NCI-H2196 (cell line): ENCODE data around the gene CDH13.

Experiments used
- DNase-seq: peaks from one replicate; lab custom pipeline; 2025; ENCODE audit not compliant: unreplicated experiment; lab: John Stamatoyannopoulos, UW

The CDH13 gene

GRCh38 chr16:82773018-82773417 lies 146.2 kb downstream of the CDH13 start:
- DNase-seq = no peak

DNA sequence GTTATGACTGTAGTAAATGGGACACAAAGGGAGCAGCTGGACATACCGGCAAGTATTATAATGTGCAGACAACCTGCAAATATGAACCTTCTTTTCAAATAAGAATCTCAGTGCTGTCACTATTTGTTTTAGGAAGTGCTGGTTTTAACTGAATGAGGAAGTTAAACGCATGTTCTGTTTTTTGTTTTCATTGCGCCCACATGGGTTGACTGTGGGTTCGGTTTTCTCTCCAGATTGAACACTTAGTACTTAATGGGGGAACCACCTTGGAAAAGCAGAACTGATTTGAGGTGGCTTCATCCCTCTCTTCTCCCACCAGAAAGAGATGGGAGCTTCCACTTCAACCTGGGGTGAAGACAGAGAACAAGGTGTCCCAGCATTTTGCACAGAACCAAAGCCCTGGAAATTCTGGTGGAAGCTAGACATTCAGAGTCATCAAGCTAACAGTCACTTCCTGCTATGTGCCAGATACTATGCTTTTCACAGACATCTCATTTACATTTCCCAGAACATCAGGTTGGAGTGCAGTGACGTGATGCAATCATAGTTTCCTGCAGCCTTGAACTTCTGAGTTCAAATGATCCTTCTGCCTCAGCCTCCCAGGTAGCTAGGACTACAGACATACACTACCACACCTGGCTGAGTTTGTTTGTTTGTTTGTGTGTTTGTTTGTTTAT lies 149.8 kb downstream of the CDH13 start:
- DNase-seq = no peak

- DNase-seq = no peak
Observed at GRCh38 chr16:82782715-82783251, 156.0 kb downstream of the CDH13 start.

- no peak for DNase-seq
Observed at GRCh38 chr16:82783933-82784572, 157.3 kb downstream of the CDH13 start.

- DNase-seq = no peak
Observed at GRCh38 chr16:82784573-82784968, 157.8 kb downstream of the CDH13 start.

DNA sequence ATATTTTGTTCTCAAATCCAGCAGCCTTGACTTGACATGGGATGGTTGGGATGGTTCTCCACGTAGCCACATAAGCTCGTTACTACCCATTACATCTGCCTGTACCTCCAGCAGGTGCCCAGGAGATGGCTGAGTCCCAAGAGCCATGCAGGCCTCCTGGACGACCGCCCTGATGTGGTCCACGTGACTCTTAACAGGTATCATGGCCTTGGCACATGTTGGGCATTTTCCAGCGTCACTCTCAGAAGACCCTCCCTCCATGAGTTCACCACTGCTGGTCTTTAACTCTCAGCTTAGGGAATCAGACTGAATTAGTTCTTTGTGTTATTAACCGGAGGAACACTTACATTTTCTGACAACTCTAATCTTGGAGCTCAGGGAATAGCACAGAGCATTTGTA lies 161.5 kb downstream of the CDH13 start:
- DNase-seq = no peak

- DNase-seq = no peak
Observed at GRCh38 chr16:82788919-82789318, 162.2 kb downstream of the CDH13 start.

DNA sequence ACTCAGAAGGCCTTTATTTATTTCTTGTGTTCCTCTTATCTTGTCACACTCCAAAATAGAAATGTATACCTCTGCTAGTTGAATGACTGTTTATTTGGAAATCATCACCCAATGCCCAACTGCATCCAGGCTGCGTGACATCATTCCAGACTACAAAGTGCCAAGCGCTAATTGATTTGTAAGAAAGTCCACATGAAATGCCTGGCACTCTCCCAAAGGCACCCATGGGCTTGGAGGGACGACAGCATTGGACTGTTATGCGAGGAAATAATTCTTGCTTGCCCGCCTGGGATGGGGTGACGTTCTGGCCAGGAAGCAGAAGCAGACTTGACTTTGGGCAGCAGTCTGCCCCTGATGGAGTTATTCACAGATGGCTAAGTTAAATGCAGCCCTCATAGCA lies 165.9 kb downstream of the CDH13 start:
- DNase-seq = no peak

GRCh38 chr16:82793528-82794245 lies 166.9 kb downstream of the CDH13 start:
- DNase-seq = no peak

DNA sequence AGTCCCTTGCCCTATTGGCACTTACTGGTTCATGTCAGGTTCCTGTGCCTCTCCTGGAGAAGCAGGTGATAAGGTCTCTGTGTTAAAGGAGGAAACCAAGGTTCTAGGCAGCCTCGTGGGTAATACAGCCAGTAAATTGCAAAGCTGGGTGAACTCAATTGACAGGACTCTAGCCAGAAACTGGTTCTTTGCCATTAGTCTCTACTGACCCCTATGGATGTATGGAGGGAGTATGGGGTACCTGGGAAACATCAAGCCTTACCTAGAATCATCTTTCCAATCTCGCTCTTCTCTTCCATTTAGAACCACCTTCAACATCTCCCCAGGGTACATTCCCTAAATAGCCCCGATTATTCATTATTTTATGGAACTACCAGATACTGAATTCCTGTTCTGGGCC lies 169.3 kb downstream of the CDH13 start:
- DNase-seq = no peak

DNA sequence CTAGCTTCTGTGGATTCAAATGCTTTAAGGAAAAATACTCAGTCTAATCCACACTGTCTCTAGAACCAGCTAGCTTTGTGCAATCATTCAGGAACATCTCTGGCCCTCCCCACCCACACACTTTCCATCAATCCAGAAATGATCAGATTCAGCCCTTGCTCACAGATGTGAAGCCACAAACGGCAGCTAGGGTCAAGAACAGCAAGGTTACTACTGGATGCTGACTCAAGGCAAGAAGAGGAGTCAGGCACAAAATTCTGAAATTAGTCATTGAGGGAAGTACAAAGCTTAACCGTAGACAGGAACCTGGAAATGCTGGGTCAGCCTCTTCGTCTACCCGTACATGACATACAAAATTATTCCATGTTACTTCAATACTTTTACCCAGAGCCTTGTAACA lies 174.6 kb downstream of the CDH13 start:
- no peak for DNase-seq

DNA sequence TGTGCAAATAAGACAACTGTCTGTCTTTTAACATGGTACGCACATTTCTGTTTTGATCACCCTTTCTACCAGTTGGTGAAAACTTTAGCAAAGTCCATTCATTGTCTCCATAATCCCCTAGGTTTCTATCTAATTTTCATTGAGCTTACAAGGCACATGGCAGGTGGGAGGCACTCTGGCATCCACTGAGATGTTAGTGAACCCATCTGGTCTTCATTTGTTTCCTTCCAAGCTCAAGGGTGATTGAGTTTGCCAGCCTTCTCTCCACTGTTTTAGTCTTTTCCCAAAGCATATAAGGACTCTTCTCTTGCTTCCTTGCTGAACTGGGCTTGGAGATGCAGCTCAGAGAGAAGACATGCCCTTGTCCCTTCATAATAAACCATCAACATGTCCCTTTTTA lies 179.1 kb downstream of the CDH13 start:
- no peak for DNase-seq

GRCh38 chr16:82807311-82807710 lies 180.5 kb downstream of the CDH13 start:
- DNase-seq = no peak

DNA sequence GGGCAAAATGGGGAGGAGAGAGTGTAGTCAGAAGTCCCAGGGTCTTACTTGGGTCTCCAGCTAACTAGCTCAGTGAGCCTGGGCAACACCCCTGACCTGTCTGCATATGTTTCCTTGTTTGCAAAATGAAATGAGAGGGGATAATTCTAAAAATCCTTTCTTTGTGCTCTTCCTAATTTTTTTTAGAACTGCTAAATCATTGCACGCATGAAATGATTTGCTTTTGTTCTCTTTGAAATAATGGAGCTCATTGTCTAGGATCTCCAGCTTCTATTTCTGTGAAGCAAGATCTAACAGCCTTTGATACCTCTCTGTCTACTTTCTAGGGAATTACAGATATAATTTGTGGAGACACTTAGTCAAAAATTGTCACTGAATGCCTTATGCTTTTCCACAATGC lies 181.3 kb downstream of the CDH13 start:
- DNase-seq = no peak

DNA sequence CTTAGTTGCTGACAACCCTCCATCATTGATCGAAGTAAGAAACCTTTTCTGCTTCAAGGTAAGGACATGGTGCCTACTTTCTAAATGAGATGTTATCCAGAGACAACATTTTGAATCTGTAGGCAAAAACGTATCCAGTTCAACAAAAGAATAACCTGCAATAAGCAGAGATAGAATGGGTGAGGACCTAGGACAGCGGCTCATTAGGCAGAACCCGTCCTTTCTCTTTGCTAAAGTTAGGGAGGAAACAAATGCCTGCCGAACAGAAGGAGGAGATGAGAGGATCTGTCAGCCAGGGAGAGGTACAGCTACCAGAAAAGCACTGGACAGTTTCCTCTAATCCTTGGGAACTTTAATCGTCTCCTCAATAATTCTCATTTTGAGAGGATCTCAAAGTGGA lies 183.3 kb downstream of the CDH13 start:
- DNase-seq = no peak

GRCh38 chr16:82814059-82814458 lies 187.3 kb downstream of the CDH13 start:
- no peak for DNase-seq

GRCh38 chr16:82819286-82819685 lies 192.5 kb downstream of the CDH13 start:
- DNase-seq = no peak

DNA sequence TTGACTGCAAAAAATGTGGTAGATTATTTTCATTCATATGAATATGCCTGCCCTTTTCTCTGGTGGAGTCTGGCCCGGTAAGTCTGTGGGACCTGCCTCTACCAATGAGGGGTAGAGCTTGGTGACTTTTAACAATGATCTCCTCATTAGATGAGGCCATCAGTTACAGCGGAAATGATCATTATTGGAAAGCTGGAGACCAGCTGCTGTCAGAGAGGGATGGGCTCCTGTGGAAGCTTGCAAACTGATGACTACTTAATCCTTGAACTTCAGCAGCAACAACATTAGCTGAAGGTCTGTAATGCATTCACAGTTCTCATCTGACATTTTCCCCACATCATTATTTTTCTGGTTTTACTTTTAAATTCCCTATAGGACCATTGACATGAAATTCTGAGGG lies 194.1 kb downstream of the CDH13 start:
- no peak for DNase-seq

DNA sequence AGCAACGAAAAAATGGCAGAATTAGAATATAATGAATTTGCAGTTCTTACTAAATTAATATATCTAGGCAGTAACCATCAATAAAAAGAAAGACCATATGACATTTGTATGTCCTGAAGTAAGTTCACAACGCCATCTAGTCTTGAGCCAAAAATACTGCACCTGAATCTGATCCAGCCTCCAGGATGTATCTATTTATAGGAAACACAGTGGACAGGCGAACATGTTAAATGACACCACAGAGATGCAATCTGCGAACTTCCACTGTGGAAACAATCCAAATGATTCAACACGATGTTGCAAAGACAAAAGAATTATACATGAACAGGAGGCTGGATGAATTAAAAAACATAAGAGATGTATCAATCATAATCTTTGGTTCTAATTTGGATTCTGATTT lies 197.6 kb downstream of the CDH13 start:
- no peak for DNase-seq

DNA sequence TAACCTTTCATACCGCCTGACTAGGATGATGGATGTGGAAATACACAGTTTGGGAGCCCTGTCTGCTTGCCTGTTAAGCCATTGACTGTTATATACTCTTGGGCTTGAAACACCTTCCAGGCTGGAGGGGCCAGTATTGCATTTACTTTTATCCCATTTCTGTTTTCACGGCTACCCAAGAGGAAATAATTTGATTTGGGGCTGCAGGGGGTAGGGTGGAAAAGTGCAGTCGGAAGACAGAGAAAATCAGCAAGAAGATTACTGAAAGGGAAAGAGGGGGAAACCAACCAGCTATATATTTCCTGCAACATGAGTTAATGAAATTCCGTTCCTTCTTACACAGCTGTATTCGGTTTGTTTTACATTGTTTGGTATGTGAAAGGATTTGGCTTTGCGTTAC lies 202.5 kb downstream of the CDH13 start:
- DNase-seq = no peak

GRCh38 chr16:82830944-82831343 lies 204.2 kb downstream of the CDH13 start:
- DNase-seq = no peak

- DNase-seq = no peak
Observed at GRCh38 chr16:82832821-82833220, 206.1 kb downstream of the CDH13 start.
